Body of pancreas (tissue), 4 donors: ENCODE data around the gene ADCY1.

ENCODE experiments used
- POLR2A ChIP-seq, 3 donors: fragments of 450-650 bp; IDR thresholded peaks; one replicate each; pipeline ENCODE4 v1.6.1; 2016; ENCODE audit warnings: antibody characterized with exemption in 3 of 3, mild to moderate bottlenecking in 2 of 3
- TF ChIP-seq, protein P1 (sequence below), 7 experiments: fragments of 450-650 bp in 4 of 7; fragments of 200-600 bp in 3 of 7; sonication (generic) in 3 of 7; IDR thresholded peaks; one replicate each; pipeline ENCODE4 v1.5.1; 2016 to 2019; ENCODE audit warnings: antibody characterized with exemption in 7 of 7

DNA sequence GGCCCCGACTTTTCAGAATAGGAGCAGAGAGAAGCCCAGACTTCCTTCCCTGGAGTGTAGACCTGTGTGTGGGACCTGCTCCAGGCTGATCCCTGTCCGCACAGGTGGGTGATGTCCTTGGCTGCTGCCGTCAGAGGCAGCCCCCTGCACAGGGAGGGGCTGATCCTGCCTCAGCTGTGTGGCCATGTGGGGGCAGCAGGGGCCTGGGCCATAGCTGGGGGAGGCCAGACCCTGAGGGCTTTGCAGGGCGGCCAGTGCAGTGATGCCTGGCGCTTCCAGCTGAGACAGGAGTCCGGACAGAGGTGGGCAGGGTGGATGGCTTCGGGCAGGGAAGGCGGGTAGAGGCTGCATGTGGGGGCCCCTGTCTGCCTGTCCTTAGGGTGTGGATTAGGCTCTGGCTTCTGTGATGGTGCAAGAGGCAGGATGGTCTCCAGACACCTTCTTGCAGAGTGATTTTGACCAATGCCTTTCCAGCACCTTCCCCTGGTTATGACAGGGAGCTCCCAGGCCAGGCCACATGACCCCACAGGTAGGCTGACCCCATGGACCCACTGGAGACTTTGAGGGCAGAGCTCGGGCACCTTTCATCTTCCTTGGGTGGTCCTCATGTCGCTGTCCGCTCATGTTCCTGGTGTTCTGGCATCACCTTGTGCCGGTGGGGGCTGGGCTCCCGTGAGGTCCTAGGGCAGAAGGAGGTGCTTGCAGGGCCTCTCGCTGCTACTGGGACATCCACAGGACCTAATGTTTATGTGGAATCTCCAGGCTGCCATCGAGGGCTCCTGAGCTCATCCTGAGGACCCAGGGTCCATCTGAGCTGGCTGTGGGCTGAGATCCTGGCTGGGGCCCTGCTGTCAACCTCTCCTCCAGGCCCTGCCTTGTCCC, 141.5 kb downstream of the ADCY1 start:
- TF ChIP-seq, protein P1, sequence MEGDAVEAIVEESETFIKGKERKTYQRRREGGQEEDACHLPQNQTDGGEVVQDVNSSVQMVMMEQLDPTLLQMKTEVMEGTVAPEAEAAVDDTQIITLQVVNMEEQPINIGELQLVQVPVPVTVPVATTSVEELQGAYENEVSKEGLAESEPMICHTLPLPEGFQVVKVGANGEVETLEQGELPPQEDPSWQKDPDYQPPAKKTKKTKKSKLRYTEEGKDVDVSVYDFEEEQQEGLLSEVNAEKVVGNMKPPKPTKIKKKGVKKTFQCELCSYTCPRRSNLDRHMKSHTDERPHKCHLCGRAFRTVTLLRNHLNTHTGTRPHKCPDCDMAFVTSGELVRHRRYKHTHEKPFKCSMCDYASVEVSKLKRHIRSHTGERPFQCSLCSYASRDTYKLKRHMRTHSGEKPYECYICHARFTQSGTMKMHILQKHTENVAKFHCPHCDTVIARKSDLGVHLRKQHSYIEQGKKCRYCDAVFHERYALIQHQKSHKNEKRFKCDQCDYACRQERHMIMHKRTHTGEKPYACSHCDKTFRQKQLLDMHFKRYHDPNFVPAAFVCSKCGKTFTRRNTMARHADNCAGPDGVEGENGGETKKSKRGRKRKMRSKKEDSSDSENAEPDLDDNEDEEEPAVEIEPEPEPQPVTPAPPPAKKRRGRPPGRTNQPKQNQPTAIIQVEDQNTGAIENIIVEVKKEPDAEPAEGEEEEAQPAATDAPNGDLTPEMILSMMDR (IDR thresholded peaks at IDR 0.05), result no peak
- no peak for TF ChIP-seq POLR2A (IDR thresholded peaks at IDR 0.05)
